HEK293 (cell line): Measurements from ENCODE around the gene FAM89A.

Experiments
- BCL11B ChIP-seq: fragments of 450-650 bp; formaldehyde crosslinking; IDR thresholded peaks from 2 replicates; pipeline ENCODE4 v1.5.1; 2016; ENCODE audit warnings: low read depth, missing biosample characterization, missing genetic modification characterization
- GLI2 ChIP-seq: fragments of 450-650 bp; formaldehyde crosslinking; IDR thresholded peaks from 2 replicates; pipeline ENCODE4; 2017; ENCODE audit warnings: missing biosample characterization, missing genetic modification characterization, low read depth, borderline replicate concordance
- GLIS2 ChIP-seq: fragments of 450-650 bp; formaldehyde crosslinking; IDR thresholded peaks from 2 replicates; pipeline ENCODE4 v1.5.1; 2016; ENCODE audit warnings: missing biosample characterization, missing genetic modification characterization
- MZF1 ChIP-seq: fragments of 450-650 bp; formaldehyde crosslinking; IDR thresholded peaks from 2 replicates; pipeline ENCODE4 v1.5.1; 2017; ENCODE audit warnings: missing biosample characterization, missing genetic modification characterization, borderline replicate concordance
- PRDM2 ChIP-seq: fragments of 450-650 bp; formaldehyde crosslinking; IDR thresholded peaks from 2 replicates; pipeline ENCODE4 v1.5.1; 2016; ENCODE audit warnings: missing biosample characterization, missing genetic modification characterization, borderline replicate concordance
- ZBTB26 ChIP-seq: fragments of 450-650 bp; formaldehyde crosslinking; optimal IDR thresholded peaks from 2 replicates; pipeline ENCODE3; 2016; ENCODE audit warnings: missing biosample characterization, mild to moderate bottlenecking, missing genetic modification characterization
- ZNF132 ChIP-seq: fragments of 450-650 bp; formaldehyde crosslinking; IDR thresholded peaks from 2 replicates; pipeline ENCODE4 v1.5.1; 2017; ENCODE audit warnings: missing biosample characterization, missing genetic modification characterization, borderline replicate concordance
- ZNF133 ChIP-seq: fragments of 450-650 bp; formaldehyde crosslinking; IDR thresholded peaks from 2 replicates; pipeline ENCODE4 v1.5.1; 2016; ENCODE audit warnings: missing biosample characterization, missing genetic modification characterization
- ZNF138 ChIP-seq: fragments of 450-650 bp; formaldehyde crosslinking; IDR thresholded peaks from 2 replicates; pipeline ENCODE4 v1.5.1; 2016; ENCODE audit warnings: missing biosample characterization, missing genetic modification characterization, borderline replicate concordance
- ZNF155 ChIP-seq: fragments of 450-650 bp; formaldehyde crosslinking; IDR thresholded peaks from 2 replicates; pipeline ENCODE4 v1.5.1; 2016; ENCODE audit warnings: missing biosample characterization, missing genetic modification characterization
- ZNF169 ChIP-seq: fragments of 450-650 bp; formaldehyde crosslinking; IDR thresholded peaks from 2 replicates; pipeline ENCODE4 v1.5.1; 2016; ENCODE audit warnings: missing biosample characterization, missing genetic modification characterization
- ZNF175 ChIP-seq: fragments of 450-650 bp; formaldehyde crosslinking; IDR thresholded peaks from 2 replicates; pipeline ENCODE4 v1.5.1; 2016; ENCODE audit warnings: missing biosample characterization, missing genetic modification characterization
- ZNF280C ChIP-seq: fragments of 450-650 bp; formaldehyde crosslinking; IDR thresholded peaks from 2 replicates; pipeline ENCODE4 v1.5.1; 2016; ENCODE audit warnings: missing biosample characterization, missing genetic modification characterization
- ZNF398 ChIP-seq: fragments of 450-650 bp; formaldehyde crosslinking; IDR thresholded peaks from 2 replicates; pipeline ENCODE4 v1.5.1; 2017; ENCODE audit warnings: missing biosample characterization, missing genetic modification characterization
- ZNF529 ChIP-seq: fragments of 450-650 bp; formaldehyde crosslinking; IDR thresholded peaks from 2 replicates; pipeline ENCODE4 v1.5.1; 2017; ENCODE audit warnings: missing genetic modification characterization, missing biosample characterization; ENCODE audit not compliant: insufficient replicate concordance
- ZNF544 ChIP-seq: fragments of 450-650 bp; formaldehyde crosslinking; IDR thresholded peaks from 2 replicates; pipeline ENCODE4 v1.5.0; 2017; ENCODE audit warnings: missing biosample characterization, missing genetic modification characterization
- ZNF549 ChIP-seq: fragments of 450-650 bp; IDR thresholded peaks from 2 replicates; pipeline ENCODE4 v1.5.1; 2018; ENCODE audit warnings: missing biosample characterization, missing genetic modification characterization, mild to moderate bottlenecking, inconsistent platforms, moderate library complexity
- ZNF558 ChIP-seq: fragments of 450-650 bp; formaldehyde crosslinking; IDR thresholded peaks from 2 replicates; pipeline ENCODE4 v1.5.1; 2016; ENCODE audit warnings: missing biosample characterization, missing genetic modification characterization
- ZNF768 ChIP-seq: fragments of 450-650 bp; formaldehyde crosslinking; IDR thresholded peaks from 2 replicates; pipeline ENCODE4 v1.5.1; 2018; ENCODE audit warnings: missing biosample characterization, mild to moderate bottlenecking, missing genetic modification characterization
- ZNF843 ChIP-seq: fragments of 450-650 bp; formaldehyde crosslinking; IDR thresholded peaks from 2 replicates; pipeline ENCODE4 v1.5.1; 2016; ENCODE audit warnings: missing biosample characterization, missing genetic modification characterization
- TF ChIP-seq, protein P1 (sequence below): fragments of 450-650 bp; formaldehyde crosslinking; IDR thresholded peaks from 2 replicates; pipeline ENCODE4 v1.5.1; 2016; ENCODE audit warnings: missing biosample characterization, missing genetic modification characterization
- TF ChIP-seq, protein P2 (sequence below): fragments of 450-650 bp; formaldehyde crosslinking; IDR thresholded peaks from 2 replicates; pipeline ENCODE4 v1.5.1; 2017; ENCODE audit warnings: missing biosample characterization, missing genetic modification characterization

FAM89A gene

GRCh38 chr1:230978491-230979388 is 61.3 kb downstream of the FAM89A start, which contains the start of the genes ARV1 and TTC13 (continued):
- TF ChIP-seq ZNF768 (tag by site-specific recombination) = no peak; the same call in 1 of the 2 replicates
- TF ChIP-seq ZNF398 (tag by site-specific recombination) = 0 out of 2 replicates have a peak, but pooled peaks have one; percentile 13
- TF ChIP-seq ZNF175 = no peak
- no peak for TF ChIP-seq PRDM2 (tag by site-specific recombination)
- TF ChIP-seq ZNF133 (tag by site-specific recombination) = peak; percentile 31; the same call in 1 of the 2 replicates
- TF ChIP-seq ZNF843 (tag by site-specific recombination) = peak; percentile 73
- TF ChIP-seq, protein P1, sequence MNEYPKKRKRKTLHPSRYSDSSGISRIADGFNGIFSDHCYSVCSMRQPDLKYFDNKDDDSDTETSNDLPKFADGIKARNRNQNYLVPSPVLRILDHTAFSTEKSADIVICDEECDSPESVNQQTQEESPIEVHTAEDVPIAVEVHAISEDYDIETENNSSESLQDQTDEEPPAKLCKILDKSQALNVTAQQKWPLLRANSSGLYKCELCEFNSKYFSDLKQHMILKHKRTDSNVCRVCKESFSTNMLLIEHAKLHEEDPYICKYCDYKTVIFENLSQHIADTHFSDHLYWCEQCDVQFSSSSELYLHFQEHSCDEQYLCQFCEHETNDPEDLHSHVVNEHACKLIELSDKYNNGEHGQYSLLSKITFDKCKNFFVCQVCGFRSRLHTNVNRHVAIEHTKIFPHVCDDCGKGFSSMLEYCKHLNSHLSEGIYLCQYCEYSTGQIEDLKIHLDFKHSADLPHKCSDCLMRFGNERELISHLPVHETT = 0 out of 2 replicates have a peak, but pooled peaks have one; percentile 15
- peak; percentile 47; the same call in 1 of the 2 replicates for TF ChIP-seq ZNF558 (tag by site-specific recombination)
- no peak for TF ChIP-seq ZNF549
- TF ChIP-seq ZNF169 (tag by site-specific recombination) = no peak
- TF ChIP-seq ZBTB26 (tag by site-specific recombination) = peak; percentile 41
- TF ChIP-seq ZNF529 = no peak
- TF ChIP-seq ZNF138 (tag by site-specific recombination) = no peak
- TF ChIP-seq ZNF544 (tag by site-specific recombination) = no peak
- TF ChIP-seq GLIS2 (tag by site-specific recombination) = peak; percentile 93
- TF ChIP-seq, protein P2, sequence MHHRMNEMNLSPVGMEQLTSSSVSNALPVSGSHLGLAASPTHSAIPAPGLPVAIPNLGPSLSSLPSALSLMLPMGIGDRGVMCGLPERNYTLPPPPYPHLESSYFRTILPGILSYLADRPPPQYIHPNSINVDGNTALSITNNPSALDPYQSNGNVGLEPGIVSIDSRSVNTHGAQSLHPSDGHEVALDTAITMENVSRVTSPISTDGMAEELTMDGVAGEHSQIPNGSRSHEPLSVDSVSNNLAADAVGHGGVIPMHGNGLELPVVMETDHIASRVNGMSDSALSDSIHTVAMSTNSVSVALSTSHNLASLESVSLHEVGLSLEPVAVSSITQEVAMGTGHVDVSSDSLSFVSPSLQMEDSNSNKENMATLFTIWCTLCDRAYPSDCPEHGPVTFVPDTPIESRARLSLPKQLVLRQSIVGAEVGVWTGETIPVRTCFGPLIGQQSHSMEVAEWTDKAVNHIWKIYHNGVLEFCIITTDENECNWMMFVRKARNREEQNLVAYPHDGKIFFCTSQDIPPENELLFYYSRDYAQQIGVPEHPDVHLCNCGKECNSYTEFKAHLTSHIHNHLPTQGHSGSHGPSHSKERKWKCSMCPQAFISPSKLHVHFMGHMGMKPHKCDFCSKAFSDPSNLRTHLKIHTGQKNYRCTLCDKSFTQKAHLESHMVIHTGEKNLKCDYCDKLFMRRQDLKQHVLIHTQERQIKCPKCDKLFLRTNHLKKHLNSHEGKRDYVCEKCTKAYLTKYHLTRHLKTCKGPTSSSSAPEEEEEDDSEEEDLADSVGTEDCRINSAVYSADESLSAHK = no peak
- no peak for TF ChIP-seq ZNF155 (tag by site-specific recombination)
- TF ChIP-seq ZNF132 (tag by site-specific recombination) = no peak
- TF ChIP-seq GLI2 (tag by site-specific recombination) = no peak
- no peak for TF ChIP-seq ZNF280C (tag by site-specific recombination)
- TF ChIP-seq MZF1 (tag by site-specific recombination) = 0 out of 2 replicates have a peak, but pooled peaks have one; percentile 30
- TF ChIP-seq BCL11B (tag by site-specific recombination) = peak; percentile 98
